HG02759 (cell line): Measurements from ENCODE around the gene PPP1R12A.
"Not testable (repeated sequence)": the region's sequence is repeated elsewhere in the genome, so short reads cannot be mapped to it uniquely, and the experiment has no call there.

ENCODE experiments used
- ATAC-seq: cut with Tn5 transposase; IDR thresholded peaks from one replicate; pipeline ENCODE4 v1.9.1; 2021; ENCODE audit warnings: mild to moderate bottlenecking, moderate library complexity; ENCODE audit not compliant: unreplicated experiment

Gene PPP1R12A

GRCh38 chr12:79895804-79896203 lies 39.1 kb downstream of the PPP1R12A start:
- no peak for ATAC-seq

DNA sequence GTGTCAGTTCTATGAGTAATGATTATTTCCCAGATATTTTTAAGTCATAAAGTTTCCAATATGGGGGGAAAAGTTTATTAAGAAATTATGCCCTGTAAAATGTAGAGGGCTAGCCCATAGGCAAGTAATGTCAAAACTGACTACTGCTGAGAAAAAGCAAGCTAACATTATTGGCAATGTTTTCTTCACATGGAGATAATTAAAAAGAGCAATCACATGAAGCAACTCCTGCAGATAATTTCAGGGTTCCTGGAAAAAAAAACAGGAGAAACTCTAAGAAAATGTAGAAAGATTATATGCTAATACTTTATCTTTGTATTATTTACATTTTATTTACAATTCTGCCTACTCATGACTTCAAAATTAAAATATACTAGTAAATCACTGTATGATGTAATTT lies 39.8 kb downstream of the PPP1R12A start:
- no peak for ATAC-seq

- ATAC-seq, result no peak
Measured at GRCh38 chr12:79891506-79892162, 43.3 kb downstream of the PPP1R12A start.

- no peak for ATAC-seq
Measured at GRCh38 chr12:79887890-79888289, 47.0 kb downstream of the PPP1R12A start.

DNA sequence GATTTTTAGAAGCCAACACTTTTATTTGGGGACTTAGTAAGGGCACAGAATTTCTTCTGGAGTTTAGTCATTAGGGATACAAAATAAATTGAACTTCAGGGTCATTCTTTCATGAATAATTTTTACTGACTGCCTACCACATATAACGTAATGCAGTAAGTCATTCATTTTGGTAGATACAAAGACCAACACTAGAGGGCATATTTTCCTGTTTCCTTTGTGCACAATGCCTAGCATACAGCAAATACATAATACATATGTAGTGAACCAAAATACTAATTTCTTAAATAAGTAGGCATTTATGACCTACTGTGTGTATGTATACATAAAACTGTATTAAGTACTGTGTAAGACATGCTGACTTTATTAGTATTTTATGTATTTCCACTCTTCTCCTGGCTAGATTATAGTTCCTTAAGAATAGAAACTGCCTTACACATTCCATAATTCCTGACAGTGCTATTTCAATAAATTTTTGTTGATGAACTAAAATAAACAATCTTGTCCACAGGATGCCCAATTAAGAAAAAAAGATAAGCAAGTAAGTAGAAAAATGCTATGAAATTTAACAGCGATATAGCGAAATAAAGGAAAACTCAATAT lies 47.9 kb downstream of the PPP1R12A start:
- peak; percentile 76 for ATAC-seq

GRCh38 chr12:79885911-79886490 lies 48.9 kb downstream of the PPP1R12A start:
- no peak for ATAC-seq

DNA sequence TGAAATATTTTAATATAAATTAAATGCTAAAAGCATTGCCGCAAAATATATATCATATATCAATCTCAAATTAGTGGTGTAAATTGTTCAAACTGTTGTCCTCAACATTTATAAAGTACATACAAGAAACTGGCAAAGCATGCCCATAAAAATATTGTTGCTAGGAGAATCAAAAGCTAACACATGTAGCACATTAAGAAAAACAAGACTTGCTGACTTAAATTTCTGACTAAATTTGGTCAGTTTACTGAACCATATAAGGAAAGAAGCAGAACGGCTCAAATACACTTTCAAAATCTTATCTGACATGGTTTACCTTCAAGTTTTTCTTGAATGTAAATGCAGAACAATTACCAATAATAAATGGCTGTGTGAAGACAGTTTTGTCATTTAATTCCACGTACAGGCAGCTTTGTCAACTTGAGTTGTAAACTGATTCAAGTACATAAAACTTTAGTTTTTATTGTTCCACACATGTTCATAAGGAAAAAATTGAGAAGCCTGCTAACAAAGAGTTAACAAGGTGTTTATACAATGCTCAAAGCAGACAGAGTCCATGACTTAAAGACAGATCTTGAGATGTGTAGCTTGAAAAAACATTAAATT lies 50.4 kb downstream of the PPP1R12A start:
- no peak for ATAC-seq

DNA sequence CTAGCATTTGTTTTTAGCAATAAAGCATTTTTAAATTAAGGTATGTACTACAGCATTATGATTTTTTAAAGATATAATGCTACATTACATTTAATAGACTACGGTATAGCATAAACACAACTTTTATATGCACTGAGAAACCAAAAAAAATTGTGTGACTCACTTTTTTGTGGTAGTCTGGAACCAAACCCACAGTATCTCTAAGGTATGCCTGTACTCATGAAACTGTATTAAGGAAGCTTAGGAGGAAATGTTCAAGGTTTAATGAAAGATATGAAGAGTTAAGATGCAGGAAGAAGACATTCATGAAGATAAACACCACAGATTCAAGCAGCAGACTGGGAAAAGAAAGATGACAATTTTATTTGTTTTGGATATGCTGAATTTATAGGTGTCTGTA lies 51.7 kb downstream of the PPP1R12A start:
- no peak for ATAC-seq

GRCh38 chr12:79881351-79881750 lies 53.5 kb downstream of the PPP1R12A start:
- no peak for ATAC-seq

- ATAC-seq, result not testable (repeated sequence)
Measured at GRCh38 chr12:79878506-79878905, 56.4 kb downstream of the PPP1R12A start.

- no peak for ATAC-seq
Measured at GRCh38 chr12:79877246-79877645, 57.7 kb downstream of the PPP1R12A start.

DNA sequence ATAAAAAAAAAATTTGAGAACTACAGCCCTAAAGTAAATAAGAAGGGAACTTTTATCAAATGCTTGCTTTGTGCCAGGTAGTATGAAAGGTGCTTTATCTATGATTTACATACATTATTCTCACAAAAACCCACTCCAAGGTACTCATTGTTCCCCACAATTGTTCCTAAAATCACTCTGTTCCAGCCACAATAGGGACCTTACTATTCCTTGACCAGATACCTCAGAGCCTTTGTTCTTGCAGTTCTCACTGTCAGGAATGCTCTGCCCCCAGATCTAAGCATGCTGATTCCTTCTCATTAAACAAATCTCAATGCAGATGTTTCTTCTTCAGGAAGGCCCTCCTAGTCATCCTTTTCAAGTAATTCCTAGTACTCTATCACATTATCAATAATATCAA lies 60.2 kb downstream of the PPP1R12A start:
- no peak for ATAC-seq

- ATAC-seq, result no peak
Measured at GRCh38 chr12:79873201-79873600, 61.7 kb downstream of the PPP1R12A start.

GRCh38 chr12:79871621-79872020 lies 63.3 kb downstream of the PPP1R12A start:
- ATAC-seq, result no peak

DNA sequence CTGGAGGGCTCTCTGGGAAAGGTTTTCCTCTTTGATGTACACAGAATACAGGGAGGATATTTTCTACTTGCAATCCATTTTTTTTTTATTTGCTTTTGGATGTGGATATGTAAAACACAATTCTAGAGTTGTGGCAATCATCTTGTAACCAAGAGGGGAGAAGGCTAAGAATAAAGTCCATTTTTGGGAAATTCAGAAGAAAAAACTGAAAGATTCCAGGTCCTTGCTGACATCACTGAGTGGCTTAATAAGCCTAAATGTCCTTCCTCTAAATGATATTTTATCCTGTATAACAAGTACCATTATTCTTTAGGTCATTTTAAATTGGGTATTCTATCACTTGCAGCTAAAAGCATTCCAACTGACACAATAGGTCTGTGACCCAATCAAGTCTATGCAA lies 64.0 kb downstream of the PPP1R12A start:
- ATAC-seq, result no peak

DNA sequence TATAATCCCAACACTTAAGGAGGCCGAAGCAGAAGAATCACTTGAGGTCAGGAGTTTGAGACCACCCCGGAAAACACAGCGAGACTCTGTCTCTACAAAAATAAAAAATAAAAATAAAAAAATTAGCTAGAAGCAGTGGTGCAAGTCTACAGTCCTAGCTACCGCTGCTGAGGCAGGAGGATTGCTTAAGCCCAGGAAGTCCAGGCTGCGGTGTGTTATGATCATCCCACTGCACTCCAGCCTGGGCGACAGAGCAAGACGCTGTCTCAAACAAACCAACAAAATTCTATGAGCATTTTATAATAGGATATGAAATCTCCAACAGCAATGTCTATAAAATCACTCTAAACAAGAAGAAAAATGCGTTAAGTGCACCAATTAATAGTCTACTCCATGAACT lies 75.3 kb downstream of the PPP1R12A start:
- ATAC-seq, result no peak

GRCh38 chr12:79858518-79858917 lies 76.4 kb downstream of the PPP1R12A start:
- no peak for ATAC-seq

- no peak for ATAC-seq
Measured at GRCh38 chr12:79857675-79858074, 77.2 kb downstream of the PPP1R12A start.

DNA sequence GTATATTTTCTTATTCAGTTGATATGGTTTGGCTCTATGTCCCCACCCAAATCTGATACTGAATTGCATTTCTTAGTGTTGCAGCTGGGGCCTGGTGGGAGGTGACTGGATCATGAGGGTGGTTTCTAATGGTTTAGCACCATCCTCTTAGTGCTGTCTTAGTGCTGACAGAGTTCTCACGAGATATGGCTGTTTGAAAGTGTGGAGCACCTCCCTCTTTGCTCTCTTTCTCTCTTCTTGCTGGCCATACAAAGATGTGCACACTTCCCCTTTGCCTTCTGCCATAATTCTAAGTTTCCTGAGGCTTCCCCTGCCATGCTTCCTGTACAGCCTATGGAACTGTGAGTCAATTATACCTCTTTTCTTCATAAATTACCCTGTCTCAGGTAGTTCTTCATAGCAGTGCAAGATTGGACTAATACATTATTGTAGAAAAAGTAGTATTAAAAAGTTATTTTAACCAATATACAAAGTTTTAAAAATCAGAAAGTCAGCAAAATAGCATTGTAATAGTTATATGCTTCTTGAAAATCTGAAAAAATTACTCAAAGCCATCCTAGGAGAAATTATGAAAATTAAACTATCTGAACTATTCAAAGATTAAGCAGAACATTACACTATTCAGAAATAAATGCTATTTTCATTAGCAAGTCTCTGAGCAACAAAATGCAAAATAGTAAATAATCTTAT lies 84.1 kb downstream of the PPP1R12A start:
- ATAC-seq, result no peak

GRCh38 chr12:79848339-79848738 lies 86.6 kb downstream of the PPP1R12A start:
- no peak for ATAC-seq

GRCh38 chr12:79847417-79847816 lies 87.5 kb downstream of the PPP1R12A start:
- ATAC-seq, result no peak

- ATAC-seq, result no peak
Measured at GRCh38 chr12:79844693-79845092, 90.2 kb downstream of the PPP1R12A start.
